ENCODE data around the gene AKAP17A. TPM values are rescaled to one million over a fixed set of nuclear protein-coding genes. Genes with fewer than 3 reads are reported as not detected.

The AKAP17A gene
- total and polyA plus RNA-seq, 9 of the 15 experiments (the other 6 are each of a cell fraction or from before 2014, with no cell fraction given): 1.2 to 29.5 (median 8.2) TPM

GRCh38 chrX:1629244-1629643 is 37.8 kb downstream of the AKAP17A start:
- no peak overlapping the region for H3K27ac ChIP-seq (ENCODE audit: extremely low read depth, low read depth, low read length)
- no peaks in the 10 kb centered on the region for H3K36me3 ChIP-seq (ENCODE audit: control insufficient read depth, insufficient read depth, low read length)
- no peak overlapping the region for H3K9ac ChIP-seq (ENCODE audit: insufficient read depth in 1 of 2, low read depth in 2 of 2, low read length in 2 of 2)
- POLR2A ChIA-PET: no interaction called here
- H3K9me1 ChIP-seq (ENCODE audit: control insufficient read depth, insufficient read depth, low read length): no peaks in the 10 kb centered on the region
- H3K27me3 ChIP-seq (ENCODE audit: control insufficient read depth in 2 of 2, insufficient read depth in 2 of 2, low read length in 2 of 2): peaks cover 7 to 28% of the 10 kb centered on the region in 2 experiments; a peak in 4 of 5 replicates
- no peak overlapping the region for H3K4me3 ChIP-seq
- no TSS peak for BruUV-seq (replicated peaks)
- intact Hi-C loops (cut with micrococcal nuclease) (no loop called here), in situ Hi-C loops (cut with MboI) (no loop called here)
- no peaks in the 10 kb centered on the region for H3K4me1 ChIP-seq (replicated peaks in 1 of 2; ENCODE audit: control insufficient read depth in 2 of 2, insufficient read depth in 2 of 2, low read length in 2 of 2)
- ATAC-seq (no peak), DNase-seq (ENCODE audit: extremely low read depth in 1 of 4, low spot score in 3 of 4) (no peak), FAIRE-seq (no peak)
- 6% methylated on average over 6 of the region's 7 CpGs for WGBS (ENCODE audit: insufficient coverage, low coverage, missing lambda C conversion rate)
- CTCF ChIA-PET (ENCODE audit: low intra/inter-chr PET ratio): no interaction called here
- no peak overlapping the region for H3K4me2 ChIP-seq (ENCODE audit: insufficient read depth, low read length)
- H4K20me1 ChIP-seq (replicated peaks; ENCODE audit: control insufficient read depth, insufficient read depth, low read length): no peaks in the 10 kb centered on the region
- H3K9me3 ChIP-seq (replicated peaks; ENCODE audit: control insufficient read depth, insufficient read depth, low read depth, low read length): no peaks in the 10 kb centered on the region
- no peak overlapping the region for H2AFZ ChIP-seq (ENCODE audit: low read depth, low read length)
- no peaks in the 10 kb centered on the region for H3K79me2 ChIP-seq (ENCODE audit: control insufficient read depth, insufficient read depth, low read length)
- TF ChIP-seq ZBTB9 (CRISPR knock-in tag; IDR thresholded peaks at IDR 0.05) (no peak), NRF1 (conservative IDR thresholded peaks at IDR 0.05 in 1 of 2, IDR thresholded peaks at IDR 0.05 in 1 of 2) (no peak), REST (IDR thresholded peaks at IDR 0.05; ENCODE audit: borderline replicate concordance) (no peak), REST (CRISPR knock-in tag; IDR thresholded peaks at IDR 0.05; ENCODE audit: low read depth) (no peak), RBFOX2 (IDR thresholded peaks at IDR 0.05; ENCODE audit: low read depth, low read length) (no peak), THAP12 (CRISPR knock-in tag; IDR thresholded peaks at IDR 0.05) (no peak), FOS (IDR thresholded peaks at IDR 0.05; ENCODE audit: extremely low read depth, insufficient read length) (no peak), ESRRA (IDR thresholded peaks at IDR 0.05; ENCODE audit: borderline replicate concordance, low read depth) (no peak), NR2C1 (IDR thresholded peaks at IDR 0.05) (no peak), NR2C1 (tag; IDR thresholded peaks at IDR 0.05) (no peak), BCL6 (CRISPR knock-in tag; IDR thresholded peaks at IDR 0.05) (no peak), GATAD2A (IDR thresholded peaks at IDR 0.05) (no peak), ZFX (CRISPR knock-in tag; IDR thresholded peaks at IDR 0.05) (no peak), HMG20B (CRISPR knock-in tag; IDR thresholded peaks at IDR 0.05) (no peak)
